IPS-20b (cell line): ENCODE data around the gene SMYD5.
"Not testable (repeated sequence)": the region's sequence is repeated elsewhere in the genome, so short reads cannot be mapped to it uniquely, and the experiment has no call there.

ENCODE experiments used
- H3K27ac ChIP-seq: one replicate; pipeline ENCODE4 v1.5.1; 2013; ENCODE audit warnings: low read length
- H3K27me3 ChIP-seq: 2 replicates; pipeline ENCODE4 v1.6.1; 2013; ENCODE audit warnings: mild to moderate bottlenecking, low read length, inconsistent platforms; ENCODE audit not compliant: insufficient read depth
- H3K36me3 ChIP-seq: 2 replicates; pipeline ENCODE4 v1.6.1; 2013; ENCODE audit warnings: low read depth, mild to moderate bottlenecking, inconsistent platforms, low read length, moderate library complexity; ENCODE audit not compliant: insufficient read depth
- H3K4me1 ChIP-seq: 2 replicates; pipeline ENCODE4 v1.6.1; 2013; ENCODE audit warnings: mild to moderate bottlenecking, control low read depth, inconsistent platforms, low read length, moderate library complexity; ENCODE audit not compliant: insufficient read depth
- H3K4me3 ChIP-seq: 2 replicates; pipeline ENCODE4 v1.5.1; 2013; ENCODE audit warnings: mild to moderate bottlenecking, low read length, inconsistent platforms
- H3K9ac ChIP-seq: 2 replicates; pipeline ENCODE4 v1.6.1; 2013; ENCODE audit warnings: low read depth, mild to moderate bottlenecking, inconsistent platforms, low read length, moderate library complexity
- H3K9me3 ChIP-seq: 2 replicates; pipeline ENCODE4 v1.6.1; 2013; ENCODE audit warnings: mild to moderate bottlenecking, low read depth, low read length, inconsistent platforms; ENCODE audit not compliant: insufficient read depth

SMYD5 gene

DNA sequence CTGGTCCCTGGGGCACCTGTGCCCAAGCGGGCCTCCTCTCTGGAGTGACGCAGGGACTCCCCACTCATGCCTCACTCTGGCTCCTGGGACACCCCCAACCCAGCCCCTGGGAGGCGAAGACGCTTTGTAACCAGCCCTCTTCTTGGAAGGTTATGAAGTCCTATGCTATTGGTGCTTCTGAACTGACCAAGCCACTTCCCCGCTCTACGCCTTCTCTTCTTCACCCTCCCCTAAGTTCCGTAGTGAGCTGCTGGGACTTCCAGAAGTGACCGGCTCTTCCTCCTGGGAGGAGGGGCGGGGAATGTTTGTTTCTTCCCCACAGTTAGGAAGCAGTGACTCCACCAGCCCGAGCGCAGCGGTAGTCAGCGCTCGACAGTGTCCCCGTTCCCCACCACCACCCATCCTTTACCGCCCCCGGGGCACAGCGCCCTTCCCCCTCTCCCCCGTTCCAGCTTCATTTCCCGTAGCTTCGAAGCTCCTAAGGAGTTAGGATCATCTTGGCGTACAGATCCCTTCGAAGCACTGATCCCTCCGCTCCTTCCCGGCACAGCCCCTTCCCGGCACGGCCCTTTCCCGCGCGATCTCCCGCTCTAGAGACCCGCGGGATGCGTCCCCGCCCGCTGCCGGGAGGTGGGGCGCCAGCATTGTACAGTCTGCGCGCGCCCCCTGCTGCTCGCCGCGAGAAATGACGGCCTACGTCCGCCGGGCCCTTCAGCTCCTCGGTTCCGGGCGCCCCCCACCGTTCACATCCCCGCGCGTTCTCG lies 37.0 kb upstream of the SMYD5 start:
- Histone ChIP-seq H3K9me3 (no peaks in the 10 kb centered on the region), H3K27me3 (peaks cover 84% of the 10 kb centered on the region), H3K4me3 (peak overlapping the region; percentile 76), H3K4me1 (peaks cover 9% of the 10 kb centered on the region; the same call in 1 of the 2 replicates), H3K27ac (no peak overlapping the region), H3K9ac (peak overlapping the region; percentile 45), H3K36me3 (no peaks in the 10 kb centered on the region)

DNA sequence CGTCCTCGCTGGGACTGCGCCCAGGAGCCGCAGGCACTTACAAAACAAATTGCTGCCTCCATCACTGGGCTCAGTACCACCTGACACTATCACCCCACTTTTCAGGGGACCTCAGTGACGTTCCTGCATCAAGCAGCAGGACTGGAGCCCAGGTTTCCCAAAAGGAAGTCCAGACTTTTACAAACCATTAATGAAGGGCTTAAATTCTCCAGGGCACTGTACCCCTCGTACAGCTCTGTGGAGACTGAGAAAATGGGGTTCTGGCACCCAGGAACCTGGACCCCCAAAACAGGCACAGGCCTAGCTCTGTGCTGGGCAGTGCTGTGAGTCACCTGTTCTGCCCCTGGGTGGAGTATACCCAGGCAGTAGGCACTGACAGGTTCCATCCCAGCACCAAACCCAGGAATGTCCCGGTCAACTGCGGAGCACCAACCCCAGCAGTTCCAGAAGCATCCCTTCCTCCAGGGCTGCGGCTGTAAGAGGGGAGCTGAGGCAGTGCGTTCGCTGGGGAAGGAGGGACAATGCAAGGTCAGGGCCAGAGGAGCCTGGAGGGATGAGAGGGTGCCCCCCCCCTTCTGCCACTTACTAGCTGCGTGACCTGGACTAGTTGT lies 36.3 kb upstream of the SMYD5 start:
- peak overlapping the region; percentile 76; the same call in 1 of the 2 replicates for H3K4me3 ChIP-seq
- H3K36me3 ChIP-seq = no peaks in the 10 kb centered on the region

DNA sequence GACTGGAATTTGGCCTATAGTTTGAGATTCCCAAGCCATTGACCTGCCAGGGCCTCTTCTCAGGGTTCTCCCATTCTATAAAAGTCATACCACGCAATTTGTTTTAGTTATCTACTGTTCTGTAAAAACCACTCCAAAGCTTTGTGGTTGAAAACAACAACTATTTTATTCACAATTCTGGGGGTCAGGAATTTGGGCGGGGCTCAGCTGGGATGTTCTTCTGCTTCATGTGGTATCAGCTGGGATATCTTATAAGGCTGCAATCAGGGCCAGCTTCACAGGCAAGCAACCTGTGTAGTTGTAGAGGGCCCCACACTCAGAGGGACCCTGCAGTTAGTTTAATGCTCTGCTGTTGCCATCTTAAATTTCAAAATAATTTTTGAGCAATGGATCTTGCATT lies 28.1 kb upstream of the SMYD5 start:
- no peaks in the 10 kb centered on the region for H3K4me1 ChIP-seq
- H3K36me3 ChIP-seq = no peaks in the 10 kb centered on the region
- no peaks in the 10 kb centered on the region for H3K9me3 ChIP-seq
- H3K27me3 ChIP-seq = peaks cover 44% of the 10 kb centered on the region
- no peak overlapping the region for H3K9ac ChIP-seq
- no peak overlapping the region for H3K27ac ChIP-seq
- H3K4me3 ChIP-seq = no peak overlapping the region

More for the DNA sequence above, 36.3 kb upstream of the SMYD5 start:
- H3K9ac ChIP-seq = no peak overlapping the region
- H3K9me3 ChIP-seq = no peaks in the 10 kb centered on the region
- H3K27me3 ChIP-seq = peaks cover 79% of the 10 kb centered on the region
- H3K4me1 ChIP-seq = peaks cover 9% of the 10 kb centered on the region; the same call in 1 of the 2 replicates
- no peak overlapping the region for H3K27ac ChIP-seq

DNA sequence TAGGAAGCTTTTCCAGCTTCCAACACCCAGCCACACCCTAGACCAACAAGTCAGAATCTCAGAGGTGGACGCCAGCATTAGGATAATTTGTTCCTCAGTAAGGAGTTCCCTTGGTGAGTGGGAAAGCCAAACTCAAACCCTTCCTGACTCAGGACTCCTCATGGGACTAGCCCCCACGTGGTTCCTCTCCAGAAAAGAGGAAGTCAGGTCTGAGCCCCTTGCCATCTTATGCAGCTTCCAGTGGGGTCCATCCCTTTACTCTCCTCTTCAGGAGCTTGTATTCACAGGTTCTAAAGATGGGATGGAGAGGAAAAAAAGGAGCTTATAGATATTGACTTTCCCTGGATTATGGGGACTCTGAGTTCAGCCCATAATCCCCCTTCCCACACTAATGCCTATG lies 26.5 kb upstream of the SMYD5 start:
- peaks cover 8% of the 10 kb centered on the region; the same call in 1 of the 2 replicates for H3K4me1 ChIP-seq
- peaks cover 44% of the 10 kb centered on the region for H3K27me3 ChIP-seq

DNA sequence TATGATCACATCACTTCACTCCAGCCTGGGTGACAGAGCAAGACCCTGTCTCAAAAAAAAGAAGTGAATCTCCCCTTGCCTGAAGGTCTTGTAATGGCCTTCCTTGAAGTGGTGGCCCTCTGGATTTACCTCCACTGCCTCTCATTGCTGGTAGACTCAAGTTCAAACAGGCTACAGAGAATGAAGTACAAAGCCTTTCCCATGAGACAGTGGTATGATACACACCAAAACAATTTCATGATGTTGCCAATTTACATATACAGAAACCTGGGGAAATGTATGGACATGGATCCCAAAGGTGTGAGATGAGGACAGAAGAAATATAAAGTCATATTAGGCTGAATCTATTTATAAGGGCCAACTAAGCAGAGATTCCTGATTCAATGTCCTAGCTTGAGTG lies 16.5 kb upstream of the SMYD5 start:
- Histone ChIP-seq H3K4me1 (peaks cover 2% of the 10 kb centered on the region), H3K27ac (no peak overlapping the region), H3K9me3 (peaks cover 4% of the 10 kb centered on the region; the same call in 1 of the 2 replicates), H3K4me3 (no peak overlapping the region), H3K9ac (no peak overlapping the region), H3K36me3 (no peaks in the 10 kb centered on the region), H3K27me3 (peaks cover 47% of the 10 kb centered on the region)

More for the DNA sequence above, 26.5 kb upstream of the SMYD5 start:
- no peak overlapping the region for H3K27ac ChIP-seq
- no peak overlapping the region for H3K4me3 ChIP-seq
- no peak overlapping the region for H3K9ac ChIP-seq
- no peaks in the 10 kb centered on the region for H3K36me3 ChIP-seq
- no peaks in the 10 kb centered on the region for H3K9me3 ChIP-seq

DNA sequence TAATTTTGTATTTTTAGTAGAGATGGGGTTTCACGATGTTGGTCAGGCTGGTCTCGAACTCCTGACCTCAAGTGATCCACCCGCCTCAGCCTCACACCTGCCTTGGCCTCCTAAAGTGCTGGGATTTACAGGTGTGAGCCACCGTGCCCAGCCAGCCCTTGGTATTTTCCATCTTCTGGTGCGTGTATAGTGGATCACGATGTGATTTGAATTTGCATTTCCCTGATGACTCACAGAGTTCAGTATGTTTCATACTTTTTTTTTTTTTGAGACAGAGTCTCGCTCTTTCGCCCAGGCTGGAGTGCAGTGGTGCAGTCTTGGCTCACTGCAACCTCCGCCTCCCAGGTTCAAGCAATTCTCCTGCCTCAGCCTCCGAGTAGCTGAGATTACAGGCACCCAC lies 13.8 kb upstream of the SMYD5 start:
- peaks cover 74% of the 10 kb centered on the region for H3K27me3 ChIP-seq
- not testable (repeated sequence) for H3K4me1 ChIP-seq, H3K27ac ChIP-seq, H3K36me3 ChIP-seq, H3K9ac ChIP-seq, H3K4me3 ChIP-seq, H3K9me3 ChIP-seq

DNA sequence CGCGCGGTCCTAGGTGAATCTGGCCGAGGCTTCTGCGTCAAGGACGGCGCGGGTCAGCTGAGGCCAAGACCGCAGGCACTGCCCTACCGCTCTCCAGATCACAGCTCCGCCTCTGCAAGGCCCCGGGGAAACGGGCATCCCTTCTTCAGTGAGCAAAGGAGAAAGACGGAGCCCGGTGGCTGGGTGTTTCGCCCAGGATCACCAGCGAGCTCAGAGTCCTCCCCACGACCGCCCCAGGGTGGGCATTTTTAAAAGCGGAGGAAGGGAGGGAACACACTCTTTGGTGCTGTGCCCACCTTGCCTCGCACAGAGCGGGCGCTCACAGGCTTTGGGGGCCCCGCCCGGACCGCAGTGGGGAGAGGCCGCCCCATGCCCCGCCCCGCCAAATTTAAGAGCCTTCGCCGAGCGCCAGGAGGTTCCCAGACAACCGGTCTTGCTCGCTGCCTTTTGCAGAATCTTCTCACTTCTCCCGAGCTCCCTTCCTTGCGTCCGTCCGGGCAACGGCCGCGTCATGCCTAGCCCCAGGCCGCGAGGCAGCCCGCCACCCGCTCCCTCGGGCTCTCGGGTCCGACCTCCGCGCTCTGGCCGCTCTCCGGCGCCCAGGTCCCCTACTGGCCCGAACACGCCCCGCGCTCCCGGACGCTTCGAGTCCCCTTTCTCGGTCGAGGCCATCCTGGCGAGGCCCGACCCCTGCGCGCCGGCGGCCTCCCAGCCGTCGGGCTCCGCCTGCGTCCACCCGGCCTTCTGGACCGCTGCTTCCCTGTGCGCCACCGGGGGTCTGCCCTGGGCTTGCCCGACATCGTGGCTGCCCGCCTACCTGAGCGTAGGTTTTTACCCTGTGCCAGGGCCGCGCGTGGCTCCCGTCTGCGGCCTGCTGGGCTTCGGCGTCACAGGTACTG lies 11.6 kb upstream of the SMYD5 start, which contains the start of gene NOTO:
TSS of gene NOTO (plus strand) at position 419 of the 899 bp plus-strand sequence. CDS start at position 512, 93 bp downstream.
- Histone ChIP-seq H3K9me3 (peaks cover 4% of the 10 kb centered on the region; the same call in 1 of the 2 replicates), H3K9ac (no peak within 1 kb of the TSS), H3K27ac (no peak within 1 kb of the TSS), H3K4me1 (peaks cover 2% of the 10 kb centered on the region; the same call in 1 of the 2 replicates), H3K27me3 (peaks cover 81% of the 10 kb centered on the region), H3K36me3 (no peaks in the 10 kb centered on the region), H3K4me3 (peak within 1 kb of the TSS; percentile 52)

DNA sequence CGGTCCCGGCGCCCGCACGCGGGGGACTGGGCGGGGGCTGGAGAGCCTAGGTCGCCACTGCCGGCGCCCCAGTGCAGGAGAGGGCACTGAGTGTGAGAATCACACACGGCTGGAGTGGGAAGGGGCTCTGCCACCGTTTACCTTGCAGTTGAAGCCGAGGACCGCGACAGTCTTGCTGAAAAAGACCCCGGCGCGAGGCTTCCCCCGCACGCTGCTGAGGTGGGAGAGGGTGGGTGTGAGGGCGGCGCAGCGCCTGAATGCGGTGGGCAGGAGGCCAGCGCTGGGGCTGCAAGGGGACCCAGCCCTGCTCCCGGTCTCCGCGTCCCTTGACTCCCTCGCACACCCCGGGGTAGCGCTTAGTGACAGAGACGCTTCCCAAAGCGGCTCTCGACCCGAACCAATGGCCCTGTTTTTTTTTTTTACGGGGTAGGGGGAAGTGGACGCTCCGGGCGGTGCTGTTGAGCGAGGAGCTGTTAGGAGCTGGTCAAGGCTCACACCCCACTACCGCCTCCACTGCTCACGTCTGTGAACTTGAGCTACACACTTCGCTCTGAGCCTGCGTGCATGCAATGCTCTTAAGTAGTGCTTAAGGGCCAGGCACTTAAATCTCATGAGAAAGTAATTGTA lies 10.9 kb upstream of the SMYD5 start:
- H3K9ac ChIP-seq = no peak overlapping the region
- H3K4me3 ChIP-seq = peak overlapping the region; percentile 52
- peaks cover 74% of the 10 kb centered on the region for H3K27me3 ChIP-seq
- peaks cover 4% of the 10 kb centered on the region; the same call in 1 of the 2 replicates for H3K9me3 ChIP-seq
- H3K27ac ChIP-seq = no peak overlapping the region
- no peaks in the 10 kb centered on the region for H3K36me3 ChIP-seq
- peaks cover 2% of the 10 kb centered on the region; the same call in 1 of the 2 replicates for H3K4me1 ChIP-seq

DNA sequence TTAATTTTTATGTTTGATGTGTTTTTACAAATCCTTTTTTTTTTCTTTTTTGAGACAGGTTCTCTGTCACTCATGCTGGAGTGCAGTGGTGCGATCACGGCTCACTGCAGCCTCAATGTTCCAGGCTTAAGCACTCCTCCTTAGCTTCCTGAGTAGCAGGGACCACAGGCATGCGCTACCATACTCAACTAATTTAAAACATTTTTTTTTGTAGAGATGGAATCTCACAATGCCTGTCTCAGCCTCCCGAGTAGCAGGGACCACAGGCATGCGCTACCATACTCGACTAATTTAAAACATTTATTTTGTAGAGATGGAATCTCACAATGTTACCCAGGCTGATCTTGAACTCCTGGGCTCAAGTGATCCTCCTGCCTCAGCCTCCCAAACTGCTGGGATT lies 8.4 kb upstream of the SMYD5 start:
- Histone ChIP-seq H3K27me3 (peaks cover 64% of the 10 kb centered on the region), H3K4me1 (peaks cover 2% of the 10 kb centered on the region; the same call in 1 of the 2 replicates), H3K36me3 (no peaks in the 10 kb centered on the region), H3K4me3 (no peak overlapping the region), H3K9me3 (peaks cover 4% of the 10 kb centered on the region; the same call in 1 of the 2 replicates), H3K9ac (no peak overlapping the region), H3K27ac (no peak overlapping the region)

DNA sequence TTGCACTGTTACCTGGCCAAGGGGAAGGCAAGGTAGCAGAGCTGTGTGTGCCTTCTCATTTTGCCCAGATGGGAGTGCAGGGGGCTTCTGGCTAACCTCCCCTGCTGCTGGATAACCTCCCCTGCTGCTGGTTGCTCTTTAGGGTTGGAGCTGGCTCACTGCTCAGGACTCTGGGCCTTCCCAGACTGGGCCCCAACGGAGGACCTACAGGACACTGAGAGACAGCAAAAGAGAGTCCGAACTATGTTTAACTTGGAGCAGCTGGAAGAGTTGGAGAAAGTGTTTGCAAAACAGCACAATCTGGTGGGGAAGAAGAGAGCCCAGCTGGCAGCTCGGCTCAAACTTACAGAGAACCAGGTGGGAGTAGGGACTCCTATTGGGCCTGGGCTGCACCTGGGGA lies 5.8 kb upstream of the SMYD5 start:
- Histone ChIP-seq H3K27ac (no peak overlapping the region), H3K4me3 (no peak overlapping the region), H3K9ac (no peak overlapping the region), H3K36me3 (no peaks in the 10 kb centered on the region), H3K4me1 (no peaks in the 10 kb centered on the region; the same call in 1 of the 2 replicates), H3K9me3 (no peaks in the 10 kb centered on the region), H3K27me3 (peaks cover 44% of the 10 kb centered on the region)

DNA sequence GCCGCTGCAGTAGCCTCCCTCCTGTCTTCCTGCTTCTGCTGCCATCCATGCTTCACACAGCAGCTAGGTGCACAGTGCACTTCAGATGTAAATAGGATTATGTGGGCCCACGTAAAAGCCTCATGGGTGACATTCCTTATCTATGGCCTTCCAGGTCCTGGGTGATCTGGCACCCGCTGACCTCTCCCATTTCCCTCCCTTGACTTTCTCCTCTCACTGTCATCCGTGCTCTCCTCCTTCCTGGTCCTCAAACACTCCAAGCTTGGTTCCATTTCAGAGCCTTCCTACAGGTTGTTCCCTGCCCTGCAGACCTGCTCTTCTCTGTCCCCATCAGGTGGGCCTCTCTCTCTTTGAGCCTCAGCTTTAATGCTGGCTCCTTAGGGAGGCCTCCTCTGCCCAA lies 4.0 kb upstream of the SMYD5 start:
- Histone ChIP-seq H3K4me1 (peaks cover under 1% of the 10 kb centered on the region; the same call in 1 of the 2 replicates), H3K4me3 (no peak overlapping the region), H3K9ac (no peak overlapping the region), H3K36me3 (no peaks in the 10 kb centered on the region), H3K9me3 (no peaks in the 10 kb centered on the region), H3K27ac (no peak overlapping the region), H3K27me3 (peaks cover 27% of the 10 kb centered on the region)
